HepG2 (cell line): ENCODE data around the gene UTS2R. TPM values are rescaled to one million over a fixed set of nuclear protein-coding genes. Genes with fewer than 3 reads are reported as not detected.

ENCODE experiments used
- BRD4 ChIP-seq: sonication (generic); formaldehyde crosslinking; IDR thresholded peaks from 2 replicates; pipeline ENCODE4 v1.4.0; 2020; ENCODE audit warnings: missing genetic modification reagents
- CENPX ChIP-seq: sonication (generic); formaldehyde crosslinking; IDR thresholded peaks from 2 replicates; pipeline ENCODE4 v1.9.0; 2021; ENCODE audit warnings: mild to moderate bottlenecking, missing genetic modification reagents, moderate library complexity
- CHCHD3 ChIP-seq: sonication (generic); formaldehyde crosslinking; IDR thresholded peaks from 2 replicates; pipeline ENCODE4 v1.8.0; 2022; ENCODE audit warnings: mild to moderate bottlenecking, missing genetic modification reagents, moderate library complexity
- ELF1 ChIP-seq: sonication (generic); formaldehyde crosslinking; IDR thresholded peaks from 2 replicates; pipeline ENCODE4 v1.4.0; 2020; ENCODE audit warnings: missing genetic modification reagents
- HDAC6 ChIP-seq: fragments of 200-600 bp; sonication (generic); IDR thresholded peaks from 2 replicates; pipeline ENCODE4 v1.7.0; 2017; ENCODE audit warnings: mild to moderate bottlenecking, antibody characterized with exemption, low read length, low read depth
- HOXA3 ChIP-seq: sonication (generic); formaldehyde crosslinking; IDR thresholded peaks from 2 replicates; pipeline ENCODE4 v1.5.0; 2020; ENCODE audit warnings: missing genetic modification reagents
- KAT7 ChIP-seq: IDR thresholded peaks from 2 replicates; pipeline ENCODE4 v1.6.1; 2018; ENCODE audit warnings: borderline replicate concordance, missing compliant biosample characterization
- KDM5B ChIP-seq: sonication (generic); formaldehyde crosslinking; IDR thresholded peaks from 2 replicates; pipeline ENCODE4 v1.4.0; 2020; ENCODE audit warnings: missing genetic modification reagents, mild to moderate bottlenecking, borderline replicate concordance
- RELA ChIP-seq: sonication (generic); formaldehyde crosslinking; IDR thresholded peaks from 2 replicates; pipeline ENCODE4 v1.4.0; 2020; ENCODE audit warnings: missing genetic modification reagents
- RXRA ChIP-seq: sonication (generic); formaldehyde crosslinking; IDR thresholded peaks from 2 replicates; pipeline ENCODE4 v1.5.1; 2020; ENCODE audit warnings: missing genetic modification reagents
- ZNF816 ChIP-seq: sonication (generic); formaldehyde crosslinking; IDR thresholded peaks from 2 replicates; pipeline ENCODE4 v1.8.0; 2022; ENCODE audit warnings: missing genetic modification reagents, mild to moderate bottlenecking, borderline replicate concordance
- ZSCAN12 ChIP-seq: sonication (generic); formaldehyde crosslinking; IDR thresholded peaks from 2 replicates; pipeline ENCODE4 v1.9.0; 2021; ENCODE audit warnings: mild to moderate bottlenecking, missing genetic modification reagents
- polyA plus RNA-seq, 8 experiments: library from polyadenylated mRNA; depleted of rRNA in 3 of 8; stranded (reverse) in 7 of 8; unstranded in 1 of 8; fragments of >200 nt; fragmentation: Illumina TruSeq in 4 of 8; extraction: Trizol in 4 of 8; gene quantifications; 2 replicates each; pipeline versions ENCODE4 v1.2.1 to v1.2.3, GENCODE V29; 2011 to 2016; ENCODE audit warnings: low read depth in 4 of 8, missing spikeins in 1 of 8, mixed read lengths in 1 of 8; ENCODE audit not compliant: insufficient read depth in 1 of 8
- total RNA-seq, 5 experiments: library from RNA; depleted of rRNA; stranded (reverse); fragments of >200 nt; fragmentation: Illumina TruSeq; extraction: Trizol; gene quantifications; 2 replicates each; pipeline ENCODE4 v1.2.3, GENCODE V29; 2016; ENCODE audit warnings: low read depth in 1 of 5
- TF ChIP-seq, protein P1 (sequence below): sonication (generic); formaldehyde crosslinking; IDR thresholded peaks from one replicate; pipeline ENCODE4 v1.5.1; 2020; ENCODE audit warnings: mild to moderate bottlenecking, missing genetic modification reagents; ENCODE audit errors: not compliant biosample characterization
- TF ChIP-seq, protein P2 (sequence below): sonication (generic); formaldehyde crosslinking; IDR thresholded peaks from 2 replicates; pipeline ENCODE4 v1.4.0; 2020; ENCODE audit warnings: missing genetic modification reagents
- TF ChIP-seq, protein P3 (sequence below): sonication (generic); formaldehyde crosslinking; IDR thresholded peaks from 2 replicates; pipeline ENCODE4 v1.4.0; 2020; ENCODE audit warnings: missing genetic modification reagents
- TF ChIP-seq, protein P4 (sequence below): IDR thresholded peaks from 2 replicates; pipeline ENCODE4 v1.6.1; 2012; ENCODE audit warnings: low read depth, low read length, improper control_type of control experiment

UTS2R gene
- total and polyA plus RNA-seq, 2 of the 13 experiments (the other 11 are each of a cell fraction or from before 2014, with no cell fraction given) = 0.13 to 0.15 TPM

DNA sequence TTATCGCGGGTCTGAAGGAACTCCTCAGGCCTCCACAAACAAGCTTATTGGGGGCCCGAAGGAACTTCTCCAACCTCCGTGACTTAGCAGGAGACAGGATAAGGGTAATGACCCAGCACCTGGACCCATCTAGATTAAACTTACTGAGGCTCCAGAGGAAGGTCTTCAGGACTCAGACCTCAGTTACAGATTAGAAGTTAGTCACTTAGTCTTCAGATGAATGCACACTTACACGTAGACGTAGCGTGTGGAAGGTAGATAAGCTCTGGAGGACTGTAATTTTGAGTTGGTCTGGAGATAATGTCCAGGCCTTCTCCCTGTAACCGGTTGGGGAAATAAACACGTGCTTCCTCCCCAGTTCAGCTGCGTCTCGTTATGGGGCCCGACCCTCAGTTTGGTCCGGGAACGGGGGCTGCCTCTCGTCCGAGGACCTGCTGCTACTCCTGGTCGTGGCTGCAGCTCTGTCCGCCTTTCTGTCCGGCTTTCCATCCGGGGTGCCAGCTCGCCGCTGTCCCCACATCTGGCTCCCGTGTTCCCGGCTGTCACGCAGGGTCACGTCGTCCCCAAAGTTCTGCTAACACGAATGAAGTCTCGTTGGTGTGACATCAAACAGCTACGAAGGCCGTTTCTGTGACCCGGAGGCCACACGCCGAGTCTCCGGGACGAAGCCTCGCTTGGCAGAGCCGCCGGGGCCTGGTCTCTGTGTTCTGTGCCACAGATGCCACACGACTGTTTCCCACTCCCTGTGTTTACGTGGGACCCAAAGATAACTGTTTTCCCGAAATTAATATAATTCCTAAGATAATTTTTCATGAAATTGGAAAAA lies 26.2 kb upstream of the UTS2R start (continued):
- TF ChIP-seq, protein P1, sequence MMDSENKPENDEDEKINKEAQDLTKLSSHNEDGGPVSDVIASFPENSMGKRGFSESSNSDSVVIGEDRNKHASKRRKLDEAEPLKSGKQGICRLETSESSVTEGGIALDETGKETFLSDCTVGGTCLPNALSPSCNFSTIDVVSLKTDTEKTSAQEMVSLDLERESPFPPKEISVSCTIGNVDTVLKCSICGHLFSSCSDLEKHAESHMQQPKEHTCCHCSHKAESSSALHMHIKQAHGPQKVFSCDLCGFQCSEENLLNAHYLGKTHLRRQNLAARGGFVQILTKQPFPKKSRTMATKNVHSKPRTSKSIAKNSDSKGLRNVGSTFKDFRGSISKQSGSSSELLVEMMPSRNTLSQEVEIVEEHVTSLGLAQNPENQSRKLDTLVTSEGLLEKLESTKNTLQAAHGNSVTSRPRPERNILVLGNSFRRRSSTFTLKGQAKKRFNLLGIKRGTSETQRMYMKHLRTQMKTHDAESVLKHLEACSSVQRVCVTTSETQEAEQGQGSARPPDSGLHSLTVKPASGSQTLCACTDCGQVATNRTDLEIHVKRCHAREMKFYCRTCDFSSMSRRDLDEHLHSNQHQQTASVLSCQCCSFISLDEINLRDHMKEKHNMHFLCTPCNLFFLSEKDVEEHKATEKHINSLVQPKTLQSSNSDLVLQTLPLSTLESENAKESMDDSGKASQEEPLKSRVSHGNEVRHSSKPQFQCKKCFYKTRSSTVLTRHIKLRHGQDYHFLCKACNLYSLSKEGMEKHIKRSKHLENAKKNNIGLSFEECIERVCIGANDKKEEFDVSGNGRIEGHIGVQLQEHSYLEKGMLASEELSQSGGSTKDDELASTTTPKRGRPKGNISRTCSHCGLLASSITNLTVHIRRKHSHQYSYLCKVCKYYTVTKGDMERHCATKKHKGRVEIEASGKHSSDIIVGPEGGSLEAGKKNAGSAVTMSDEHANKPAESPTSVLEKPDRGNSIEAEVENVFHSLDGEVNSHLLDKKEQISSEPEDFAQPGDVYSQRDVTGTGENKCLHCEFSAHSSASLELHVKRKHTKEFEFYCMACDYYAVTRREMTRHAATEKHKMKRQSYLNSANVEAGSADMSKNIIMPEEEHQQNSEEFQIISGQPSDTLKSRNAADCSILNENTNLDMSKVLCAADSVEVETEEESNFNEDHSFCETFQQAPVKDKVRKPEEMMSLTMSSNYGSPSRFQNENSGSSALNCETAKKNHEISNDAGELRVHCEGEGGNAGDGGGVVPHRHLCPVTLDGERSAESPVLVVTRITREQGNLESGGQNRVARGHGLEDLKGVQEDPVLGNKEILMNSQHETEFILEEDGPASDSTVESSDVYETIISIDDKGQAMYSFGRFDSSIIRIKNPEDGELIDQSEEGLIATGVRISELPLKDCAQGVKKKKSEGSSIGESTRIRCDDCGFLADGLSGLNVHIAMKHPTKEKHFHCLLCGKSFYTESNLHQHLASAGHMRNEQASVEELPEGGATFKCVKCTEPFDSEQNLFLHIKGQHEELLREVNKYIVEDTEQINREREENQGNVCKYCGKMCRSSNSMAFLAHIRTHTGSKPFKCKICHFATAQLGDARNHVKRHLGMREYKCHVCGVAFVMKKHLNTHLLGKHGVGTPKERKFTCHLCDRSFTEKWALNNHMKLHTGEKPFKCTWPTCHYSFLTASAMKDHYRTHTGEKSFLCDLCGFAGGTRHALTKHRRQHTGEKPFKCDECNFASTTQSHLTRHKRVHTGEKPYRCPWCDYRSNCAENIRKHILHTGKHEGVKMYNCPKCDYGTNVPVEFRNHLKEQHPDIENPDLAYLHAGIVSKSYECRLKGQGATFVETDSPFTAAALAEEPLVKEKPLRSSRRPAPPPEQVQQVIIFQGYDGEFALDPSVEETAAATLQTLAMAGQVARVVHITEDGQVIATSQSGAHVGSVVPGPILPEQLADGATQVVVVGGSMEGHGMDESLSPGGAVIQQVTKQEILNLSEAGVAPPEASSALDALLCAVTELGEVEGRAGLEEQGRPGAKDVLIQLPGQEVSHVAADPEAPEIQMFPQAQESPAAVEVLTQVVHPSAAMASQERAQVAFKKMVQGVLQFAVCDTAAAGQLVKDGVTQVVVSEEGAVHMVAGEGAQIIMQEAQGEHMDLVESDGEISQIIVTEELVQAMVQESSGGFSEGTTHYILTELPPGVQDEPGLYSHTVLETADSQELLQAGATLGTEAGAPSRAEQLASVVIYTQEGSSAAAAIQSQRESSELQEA (CRISPR knock-in tag) = no peak
- TF ChIP-seq ELF1 (CRISPR knock-in tag) (no peak), CHCHD3 (CRISPR knock-in tag) (no peak), ZNF816 (no peak; the same call in 1 of the 2 replicates), BRD4 (peak; percentile 9; the same call in 1 of the 2 replicates), HDAC6 (no peak), HOXA3 (CRISPR knock-in tag) (no peak), RXRA (CRISPR knock-in tag) (peak; percentile 22; the same call in 1 of the 2 replicates), ZSCAN12 (no peak), KAT7 (no peak), KDM5B (CRISPR knock-in tag) (no peak), CENPX (CRISPR knock-in tag) (no peak), RELA (CRISPR knock-in tag) (no peak)
- TF ChIP-seq, protein P2, sequence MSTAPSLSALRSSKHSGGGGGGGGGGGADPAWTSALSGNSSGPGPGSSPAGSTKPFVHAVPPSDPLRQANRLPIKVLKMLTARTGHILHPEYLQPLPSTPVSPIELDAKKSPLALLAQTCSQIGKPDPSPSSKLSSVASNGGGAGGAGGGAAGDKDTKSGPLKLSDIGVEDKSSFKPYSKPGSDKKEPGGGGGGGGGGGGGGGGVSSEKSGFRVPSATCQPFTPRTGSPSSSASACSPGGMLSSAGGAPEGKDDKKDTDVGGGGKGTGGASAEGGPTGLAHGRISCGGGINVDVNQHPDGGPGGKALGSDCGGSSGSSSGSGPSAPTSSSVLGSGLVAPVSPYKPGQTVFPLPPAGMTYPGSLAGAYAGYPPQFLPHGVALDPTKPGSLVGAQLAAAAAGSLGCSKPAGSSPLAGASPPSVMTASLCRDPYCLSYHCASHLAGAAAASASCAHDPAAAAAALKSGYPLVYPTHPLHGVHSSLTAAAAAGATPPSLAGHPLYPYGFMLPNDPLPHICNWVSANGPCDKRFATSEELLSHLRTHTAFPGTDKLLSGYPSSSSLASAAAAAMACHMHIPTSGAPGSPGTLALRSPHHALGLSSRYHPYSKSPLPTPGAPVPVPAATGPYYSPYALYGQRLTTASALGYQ (CRISPR knock-in tag) = no peak
- TF ChIP-seq, protein P3, sequence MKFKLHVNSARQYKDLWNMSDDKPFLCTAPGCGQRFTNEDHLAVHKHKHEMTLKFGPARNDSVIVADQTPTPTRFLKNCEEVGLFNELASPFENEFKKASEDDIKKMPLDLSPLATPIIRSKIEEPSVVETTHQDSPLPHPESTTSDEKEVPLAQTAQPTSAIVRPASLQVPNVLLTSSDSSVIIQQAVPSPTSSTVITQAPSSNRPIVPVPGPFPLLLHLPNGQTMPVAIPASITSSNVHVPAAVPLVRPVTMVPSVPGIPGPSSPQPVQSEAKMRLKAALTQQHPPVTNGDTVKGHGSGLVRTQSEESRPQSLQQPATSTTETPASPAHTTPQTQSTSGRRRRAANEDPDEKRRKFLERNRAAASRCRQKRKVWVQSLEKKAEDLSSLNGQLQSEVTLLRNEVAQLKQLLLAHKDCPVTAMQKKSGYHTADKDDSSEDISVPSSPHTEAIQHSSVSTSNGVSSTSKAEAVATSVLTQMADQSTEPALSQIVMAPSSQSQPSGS = no peak
- TF ChIP-seq, protein P4, sequence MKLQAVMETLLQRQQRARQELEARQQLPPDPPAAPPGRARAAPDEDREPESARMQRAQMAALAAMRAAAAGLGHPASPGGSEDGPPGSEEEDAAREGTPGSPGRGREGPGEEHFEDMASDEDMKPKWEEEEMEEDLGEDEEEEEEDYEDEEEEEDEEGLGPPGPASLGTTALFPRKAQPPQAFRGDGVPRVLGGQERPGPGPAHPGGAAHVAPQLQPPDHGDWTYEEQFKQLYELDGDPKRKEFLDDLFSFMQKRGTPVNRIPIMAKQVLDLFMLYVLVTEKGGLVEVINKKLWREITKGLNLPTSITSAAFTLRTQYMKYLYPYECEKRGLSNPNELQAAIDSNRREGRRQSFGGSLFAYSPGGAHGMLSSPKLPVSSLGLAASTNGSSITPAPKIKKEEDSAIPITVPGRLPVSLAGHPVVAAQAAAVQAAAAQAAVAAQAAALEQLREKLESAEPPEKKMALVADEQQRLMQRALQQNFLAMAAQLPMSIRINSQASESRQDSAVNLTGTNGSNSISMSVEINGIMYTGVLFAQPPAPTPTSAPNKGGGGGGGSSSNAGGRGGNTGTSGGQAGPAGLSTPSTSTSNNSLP = no peak
